ENCODE results near the gene NAT16. TPM values are rescaled to one million over a fixed set of nuclear protein-coding genes. Genes with fewer than 3 reads are reported as not detected.

Gene NAT16
- total and polyA plus RNA-seq, 2 experiments from 2014 or later, result 0.21 to 0.31 TPM

DNA sequence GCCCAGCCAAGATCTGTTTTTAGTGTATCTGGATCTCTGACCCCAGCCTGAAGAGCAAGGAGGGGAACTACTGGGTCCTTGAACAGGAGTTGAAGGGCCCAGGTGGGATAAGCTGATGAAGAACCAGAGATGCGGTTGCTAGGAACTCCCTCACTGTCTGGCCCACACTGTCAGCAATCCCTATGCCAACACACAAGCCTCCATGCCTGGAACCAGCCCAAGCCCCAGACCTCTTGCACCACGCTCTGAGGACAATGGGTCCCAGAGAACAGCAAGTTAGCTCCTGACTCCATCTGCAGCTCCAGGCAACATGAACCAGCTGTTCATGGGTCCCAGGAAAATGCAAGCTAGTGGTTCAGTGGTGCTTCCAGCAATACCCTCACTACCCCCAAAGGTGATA, 2.4 kb downstream of the NAT16 start:
- H3K36me3 ChIP-seq (ENCODE audit: insufficient read depth), result no peaks in the 10 kb centered on the region; the same call in 1 of the 2 replicates
- DNase-seq (ENCODE audit: low spot score), result no peak
- H3K4me1 Mint-ChIP-seq, result peaks cover 25% of the 10 kb centered on the region
- no peak overlapping the region for H3K27ac ChIP-seq (ENCODE audit: low read depth)
- H3K27me3 Mint-ChIP-seq (ENCODE audit: insufficient read depth, low read depth, poor library complexity), result peaks cover 83% of the 10 kb centered on the region
- peaks cover 14% of the 10 kb centered on the region for H3F3A ChIP-seq (replicated peaks; ENCODE audit: low read depth)
- no peak overlapping the region for H3K27ac Mint-ChIP-seq
- H3K4me2 ChIP-seq, result no peak overlapping the region
- no peak for ATAC-seq
- H3K27me3 ChIP-seq (ENCODE audit: insufficient read depth), result peaks cover 90% of the 10 kb centered on the region
- peaks cover 9% of the 10 kb centered on the region; the same call in 1 of the 2 replicates for H3K4me1 ChIP-seq (ENCODE audit: insufficient read depth)
- H3K9me3 Mint-ChIP-seq, result peaks cover 4% of the 10 kb centered on the region; the same call in 2 of the 3 replicates
- no peak overlapping the region for H3K4me3 ChIP-seq
- no peak overlapping the region for H2AFZ ChIP-seq
- no peaks in the 10 kb centered on the region for H3K36me3 Mint-ChIP-seq (ENCODE audit: low read depth)
- H3K79me2 ChIP-seq (replicated peaks; ENCODE audit: insufficient read depth), result no peaks in the 10 kb centered on the region
- no peak overlapping the region for H3K4me3 Mint-ChIP-seq
- no peaks in the 10 kb centered on the region for H4K20me1 ChIP-seq (replicated peaks; ENCODE audit: insufficient read depth)
- no peak for TF ChIP-seq JUNB (IDR thresholded peaks at IDR 0.05; ENCODE audit: unreplicated experiment)
- TF ChIP-seq POLR2AphosphoS5 (IDR thresholded peaks at IDR 0.05; ENCODE audit: low read depth), result no peak
- TF ChIP-seq STAT1 (IDR thresholded peaks at IDR 0.05; ENCODE audit: unreplicated experiment), result no peak
- TF ChIP-seq CREB1 (CRISPR knock-in tag; IDR thresholded peaks at IDR 0.05; ENCODE audit: low read depth), result no peak
- TF ChIP-seq REST (IDR thresholded peaks at IDR 0.05; ENCODE audit: unreplicated experiment), result no peak
- TF ChIP-seq, protein P1, sequence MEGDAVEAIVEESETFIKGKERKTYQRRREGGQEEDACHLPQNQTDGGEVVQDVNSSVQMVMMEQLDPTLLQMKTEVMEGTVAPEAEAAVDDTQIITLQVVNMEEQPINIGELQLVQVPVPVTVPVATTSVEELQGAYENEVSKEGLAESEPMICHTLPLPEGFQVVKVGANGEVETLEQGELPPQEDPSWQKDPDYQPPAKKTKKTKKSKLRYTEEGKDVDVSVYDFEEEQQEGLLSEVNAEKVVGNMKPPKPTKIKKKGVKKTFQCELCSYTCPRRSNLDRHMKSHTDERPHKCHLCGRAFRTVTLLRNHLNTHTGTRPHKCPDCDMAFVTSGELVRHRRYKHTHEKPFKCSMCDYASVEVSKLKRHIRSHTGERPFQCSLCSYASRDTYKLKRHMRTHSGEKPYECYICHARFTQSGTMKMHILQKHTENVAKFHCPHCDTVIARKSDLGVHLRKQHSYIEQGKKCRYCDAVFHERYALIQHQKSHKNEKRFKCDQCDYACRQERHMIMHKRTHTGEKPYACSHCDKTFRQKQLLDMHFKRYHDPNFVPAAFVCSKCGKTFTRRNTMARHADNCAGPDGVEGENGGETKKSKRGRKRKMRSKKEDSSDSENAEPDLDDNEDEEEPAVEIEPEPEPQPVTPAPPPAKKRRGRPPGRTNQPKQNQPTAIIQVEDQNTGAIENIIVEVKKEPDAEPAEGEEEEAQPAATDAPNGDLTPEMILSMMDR (conservative IDR thresholded peaks at IDR 0.05; ENCODE audit: low read depth in 2 of 2), result no peak
- TF ChIP-seq ZNF462 (CRISPR knock-in tag; IDR thresholded peaks at IDR 0.05), result no peak
- TF ChIP-seq EZH2phosphoT487 (IDR thresholded peaks at IDR 0.05; ENCODE audit: unreplicated experiment), result no peak
- TF ChIP-seq NANOG (IDR thresholded peaks at IDR 0.05; ENCODE audit: borderline replicate concordance), result no peak
- TF ChIP-seq ZNF331 (CRISPR knock-in tag; IDR thresholded peaks at IDR 0.05; ENCODE audit: low read depth), result no peak
- no peak for TF ChIP-seq ZNF114 (CRISPR knock-in tag; IDR thresholded peaks at IDR 0.05)
- no peak for TF ChIP-seq EZH2 (IDR thresholded peaks at IDR 0.05; ENCODE audit: low read depth, unreplicated experiment)
- no peak for TF ChIP-seq ETS1 (IDR thresholded peaks at IDR 0.05)
- H3K9me2 ChIP-seq (ENCODE audit: insufficient read depth), result no peaks in the 10 kb centered on the region
